Smooth muscle cell of the brain vasculature (primary cell): Measurements from ENCODE around the gene SS18L1.

Experiments
- DNase-seq: peaks from one replicate; pipeline ENCODE4 v3.0.0-alpha.2; 2012; ENCODE audit warnings: low read depth, low spot score

Gene SS18L1

GRCh38 chr20:62174021-62174804 is 30.6 kb downstream of the SS18L1 start:
- DNase-seq, result no peak

- DNase-seq, result no peak
Measured at GRCh38 chr20:62174870-62175624, 31.5 kb downstream of the SS18L1 start.

- DNase-seq, result no peak
Measured at GRCh38 chr20:62175711-62176110, 32.1 kb downstream of the SS18L1 start.

- no peak for DNase-seq
Measured at GRCh38 chr20:62176866-62177265, 33.3 kb downstream of the SS18L1 start.

GRCh38 chr20:62177307-62177706 is 33.7 kb downstream of the SS18L1 start:
- DNase-seq, result no peak

GRCh38 chr20:62178316-62179161 is 35.0 kb downstream of the SS18L1 start:
- DNase-seq, result no peak

GRCh38 chr20:62179162-62179504 is 35.6 kb downstream of the SS18L1 start:
- no peak for DNase-seq

- no peak for DNase-seq
Measured at GRCh38 chr20:62181808-62182207, 38.2 kb downstream of the SS18L1 start.

- peak; percentile 86 for DNase-seq
Measured at GRCh38 chr20:62182469-62183425, 39.2 kb downstream of the SS18L1 start, which contains the start of gene MTG2. TSS of gene MTG2 (plus strand) at chr20:62183028. CDS start at chr20:62193421, 10,393 bp downstream.

- DNase-seq, result no peak
Measured at GRCh38 chr20:62183426-62184142, 40.0 kb downstream of the SS18L1 start.

GRCh38 chr20:62186096-62186426 is 42.5 kb downstream of the SS18L1 start:
- no peak for DNase-seq

GRCh38 chr20:62186887-62187866 is 43.6 kb downstream of the SS18L1 start:
- DNase-seq, result no peak

- no peak for DNase-seq
Measured at GRCh38 chr20:62190639-62191411, 47.3 kb downstream of the SS18L1 start.

- no peak for DNase-seq
Measured at GRCh38 chr20:62191781-62192559, 48.4 kb downstream of the SS18L1 start.

GRCh38 chr20:62192635-62193034 is 49.1 kb downstream of the SS18L1 start:
- DNase-seq, result no peak

- DNase-seq, result no peak
Measured at GRCh38 chr20:62193079-62194025, 49.8 kb downstream of the SS18L1 start.

- DNase-seq, result no peak
Measured at GRCh38 chr20:62195075-62195405, 51.5 kb downstream of the SS18L1 start.
